SU-DHL-6 (cell line): ENCODE measurements around the gene PACS2.
"Not testable (repeated sequence)": the region's sequence is repeated elsewhere in the genome, so short reads cannot be mapped to it uniquely, and the experiment has no call there.

Experiments used
- H2AFZ ChIP-seq: fragments of 200-600 bp; sonication (generic); 2 replicates; pipeline ENCODE4 v1.6.1; 2014; ENCODE audit warnings: low read depth, mild to moderate bottlenecking, moderate library complexity, mixed read lengths, antibody characterized with exemption, low read length; ENCODE audit not compliant: severe bottlenecking
- H3F3A ChIP-seq: fragments of 200-600 bp; shearing (Covaris generic); 2 replicates; pipeline ENCODE4 v1.6.0; 2016; ENCODE audit warnings: antibody characterized with exemption, mild to moderate bottlenecking; ENCODE audit not compliant: insufficient read depth
- H3K27ac ChIP-seq: fragments of 200-600 bp; sonication (generic); 2 replicates; pipeline ENCODE4 v1.5.1; 2016; ENCODE audit warnings: low read depth, mild to moderate bottlenecking, low read length, moderate library complexity, mixed read lengths
- H3K27me3 ChIP-seq: fragments of 200-600 bp; sonication (generic), shearing (Covaris generic); 2 replicates; pipeline ENCODE4 v1.6.0; 2014; ENCODE audit warnings: mild to moderate bottlenecking, low read length
- H3K36me3 ChIP-seq: fragments of 200-600 bp; sonication (generic); 2 replicates; pipeline ENCODE4 v1.6.1; 2014; ENCODE audit warnings: mild to moderate bottlenecking, low read length, mixed read lengths
- H3K4me2 ChIP-seq: fragments of 300-600, 200-600 bp; shearing (Covaris generic), sonication (generic); 2 replicates; pipeline ENCODE4 v1.6.0; 2014; ENCODE audit warnings: low read length, low read depth, mild to moderate bottlenecking; ENCODE audit not compliant: poor library complexity, severe bottlenecking
- H3K4me3 ChIP-seq: fragments of 200-600 bp; sonication (generic); 2 replicates; pipeline ENCODE4 v1.5.1; 2014; ENCODE audit warnings: antibody characterized with exemption, low read length, mild to moderate bottlenecking, mixed read lengths; ENCODE audit not compliant: insufficient read depth, poor library complexity, severe bottlenecking
- H3K79me2 ChIP-seq: fragments of 200-600 bp; sonication (generic); 2 replicates; pipeline ENCODE4 v1.6.1; 2014; ENCODE audit warnings: mild to moderate bottlenecking, low read length, moderate library complexity; ENCODE audit not compliant: insufficient read depth
- H3K9ac ChIP-seq: fragments of 200-600 bp; sonication (generic); 2 replicates; pipeline ENCODE4 v1.7.0; 2014; ENCODE audit warnings: mild to moderate bottlenecking, low read length
- H3K9me2 ChIP-seq: fragments of 200-600 bp; sonication (generic); replicated peaks from 2 replicates; pipeline ENCODE4 v1.6.1; 2014; ENCODE audit warnings: low read length; ENCODE audit not compliant: insufficient read depth
- H3K9me3 ChIP-seq: fragments of 200-600 bp; sonication (generic); 2 replicates; pipeline ENCODE4 v1.6.1; 2014; ENCODE audit warnings: low read length, mixed read lengths; ENCODE audit not compliant: insufficient read depth
- H4K20me1 ChIP-seq: fragments of 200-600 bp; sonication (generic); 2 replicates; pipeline ENCODE4 v1.6.1; 2014; ENCODE audit warnings: low read depth, mild to moderate bottlenecking, antibody characterized with exemption, low read length, moderate library complexity, mixed read lengths
- EZH2phosphoT487 ChIP-seq: fragments of 200-600 bp; sonication (generic), shearing (Covaris generic); conservative IDR thresholded peaks from 2 replicates; pipeline ENCODE4 v1.6.1; 2018; ENCODE audit warnings: mild to moderate bottlenecking, antibody characterized with exemption, low read length, moderate library complexity, mixed read lengths
- TF ChIP-seq, protein P1 (sequence below): fragments of 200-600 bp; sonication (generic); IDR thresholded peaks from one replicate; pipeline ENCODE4 v1.5.1; 2017; ENCODE audit warnings: antibody characterized with exemption, mild to moderate bottlenecking, low read length, moderate library complexity; ENCODE audit not compliant: insufficient read depth, poor library complexity, severe bottlenecking

PACS2 gene

GRCh38 chr14:105290621-105291346, 23.8 kb upstream of the PACS2 start:
- TF ChIP-seq EZH2phosphoT487, result no peak
- TF ChIP-seq, protein P1, sequence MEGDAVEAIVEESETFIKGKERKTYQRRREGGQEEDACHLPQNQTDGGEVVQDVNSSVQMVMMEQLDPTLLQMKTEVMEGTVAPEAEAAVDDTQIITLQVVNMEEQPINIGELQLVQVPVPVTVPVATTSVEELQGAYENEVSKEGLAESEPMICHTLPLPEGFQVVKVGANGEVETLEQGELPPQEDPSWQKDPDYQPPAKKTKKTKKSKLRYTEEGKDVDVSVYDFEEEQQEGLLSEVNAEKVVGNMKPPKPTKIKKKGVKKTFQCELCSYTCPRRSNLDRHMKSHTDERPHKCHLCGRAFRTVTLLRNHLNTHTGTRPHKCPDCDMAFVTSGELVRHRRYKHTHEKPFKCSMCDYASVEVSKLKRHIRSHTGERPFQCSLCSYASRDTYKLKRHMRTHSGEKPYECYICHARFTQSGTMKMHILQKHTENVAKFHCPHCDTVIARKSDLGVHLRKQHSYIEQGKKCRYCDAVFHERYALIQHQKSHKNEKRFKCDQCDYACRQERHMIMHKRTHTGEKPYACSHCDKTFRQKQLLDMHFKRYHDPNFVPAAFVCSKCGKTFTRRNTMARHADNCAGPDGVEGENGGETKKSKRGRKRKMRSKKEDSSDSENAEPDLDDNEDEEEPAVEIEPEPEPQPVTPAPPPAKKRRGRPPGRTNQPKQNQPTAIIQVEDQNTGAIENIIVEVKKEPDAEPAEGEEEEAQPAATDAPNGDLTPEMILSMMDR, result no peak
- Histone ChIP-seq H3K79me2 (no peaks in the 10 kb centered on the region), H3K4me3 (no peak overlapping the region), H3K36me3 (no peaks in the 10 kb centered on the region), H3K9ac (no peak overlapping the region), H3K9me3 (no peaks in the 10 kb centered on the region), H3K27ac (no peak overlapping the region), H3K27me3 (no peaks in the 10 kb centered on the region), H3K9me2 (no peaks in the 10 kb centered on the region), H3F3A (no peaks in the 10 kb centered on the region), H2AFZ (no peak overlapping the region), H3K4me2 (no peak overlapping the region), H4K20me1 (no peaks in the 10 kb centered on the region; the same call in 1 of the 2 replicates)

DNA sequence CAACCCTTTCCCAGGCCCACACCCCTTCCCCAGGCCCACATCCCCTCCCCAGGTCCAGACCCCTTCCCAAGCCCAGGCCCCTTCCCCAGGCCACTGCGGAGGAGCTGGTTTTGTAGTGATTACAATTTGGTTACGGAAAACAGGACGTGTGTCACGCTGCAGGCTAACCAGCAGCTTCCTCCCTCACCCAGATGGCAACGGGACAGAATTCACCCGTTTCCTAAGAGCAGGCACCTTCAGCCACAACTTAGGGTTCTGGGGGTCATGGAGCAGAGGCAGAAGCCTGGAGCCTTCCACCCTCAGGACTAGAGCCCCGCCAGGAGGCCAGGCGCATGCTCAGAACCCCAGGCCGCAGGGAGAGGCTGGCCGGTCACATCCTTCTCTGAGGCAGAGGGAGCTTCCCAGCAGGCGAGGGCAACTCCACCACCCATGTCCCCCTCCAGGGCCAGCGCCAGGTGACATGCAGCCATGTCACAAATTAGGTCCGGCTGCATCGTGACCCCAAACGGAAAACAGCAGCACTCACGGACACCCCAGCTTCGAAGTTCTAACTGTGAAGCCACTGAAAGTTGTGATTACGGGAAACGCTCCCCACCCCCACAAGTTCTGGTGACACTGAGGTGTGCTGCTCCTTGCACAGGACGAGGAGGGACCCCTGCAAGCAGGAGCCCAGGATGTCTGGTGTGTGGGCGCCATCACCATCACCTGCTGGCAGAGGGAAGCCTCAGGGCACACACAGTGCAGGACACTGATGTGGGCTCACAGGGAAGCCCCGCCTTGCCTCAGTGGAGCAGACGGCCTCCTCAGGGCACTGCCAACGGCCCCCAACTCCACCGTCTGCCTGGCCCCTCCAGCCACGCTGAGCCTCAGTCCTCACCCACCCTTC, 21.5 kb upstream of the PACS2 start:
- Histone ChIP-seq H3K27ac (no peak overlapping the region), H3K36me3 (no peaks in the 10 kb centered on the region), H3K4me2 (no peak overlapping the region), H2AFZ (no peak overlapping the region), H4K20me1 (no peaks in the 10 kb centered on the region), H3K9me3 (no peaks in the 10 kb centered on the region), H3K9ac (no peak overlapping the region), H3K4me3 (no peak overlapping the region), H3F3A (no peaks in the 10 kb centered on the region), H3K9me2 (no peaks in the 10 kb centered on the region), H3K27me3 (no peaks in the 10 kb centered on the region), H3K79me2 (no peaks in the 10 kb centered on the region)
- TF ChIP-seq, protein P1, result no peak
- no peak for TF ChIP-seq EZH2phosphoT487

DNA sequence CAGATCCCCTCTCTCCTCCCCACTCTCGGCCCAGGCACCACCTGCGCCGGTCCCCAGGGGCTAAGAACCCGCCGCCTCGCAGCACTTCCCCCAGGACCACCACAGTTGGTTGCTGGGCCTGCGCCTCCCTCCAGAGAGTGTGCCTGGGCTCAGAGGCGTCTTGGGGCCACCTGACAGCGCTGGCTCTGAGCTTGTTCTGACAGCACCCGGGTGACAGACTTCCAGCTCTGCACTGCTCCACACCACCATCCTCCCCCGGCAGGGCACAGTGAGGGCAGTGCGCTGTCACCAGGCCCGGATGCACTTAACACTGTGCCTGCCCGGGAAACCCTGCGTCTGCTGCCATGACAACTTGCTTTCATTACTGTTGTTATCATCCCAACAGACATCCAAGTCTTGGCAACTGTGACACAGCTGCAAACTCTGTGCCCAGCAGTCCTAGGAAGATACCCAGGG, 20.4 kb upstream of the PACS2 start:
- no peak for TF ChIP-seq EZH2phosphoT487
- TF ChIP-seq, protein P1, result no peak
- no peak overlapping the region for H3K27ac ChIP-seq
- H3K79me2 ChIP-seq, result no peaks in the 10 kb centered on the region
- no peaks in the 10 kb centered on the region for H3K9me3 ChIP-seq
- H3K9me2 ChIP-seq, result no peaks in the 10 kb centered on the region
- H4K20me1 ChIP-seq, result no peaks in the 10 kb centered on the region
- no peak overlapping the region for H2AFZ ChIP-seq
- H3K4me2 ChIP-seq, result no peak overlapping the region
- H3K36me3 ChIP-seq, result no peaks in the 10 kb centered on the region
- H3K4me3 ChIP-seq, result no peak overlapping the region
- no peaks in the 10 kb centered on the region for H3K27me3 ChIP-seq
- no peak overlapping the region for H3K9ac ChIP-seq
- no peaks in the 10 kb centered on the region for H3F3A ChIP-seq

DNA sequence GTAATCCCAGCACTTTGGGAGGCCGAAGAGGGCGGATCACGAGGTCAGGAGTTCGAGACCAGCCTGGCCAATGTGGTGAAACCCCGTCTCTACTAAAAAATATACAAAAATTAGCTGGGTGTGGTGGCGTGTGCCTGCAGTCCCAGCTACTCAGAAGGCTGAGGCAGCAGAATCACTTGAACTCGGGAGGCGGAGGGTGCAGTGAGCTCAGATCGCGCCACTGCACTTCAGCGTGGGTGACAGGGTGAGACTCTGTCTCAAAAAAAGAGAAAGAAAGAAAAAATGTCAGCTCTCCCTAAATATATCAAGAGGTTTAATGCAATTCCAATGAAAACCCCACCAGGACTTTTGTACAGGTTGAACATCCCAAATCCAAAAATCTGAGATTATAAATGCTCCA, 17.2 kb upstream of the PACS2 start:
- not testable (repeated sequence) for H3K79me2 ChIP-seq, H3K9me2 ChIP-seq, H3K36me3 ChIP-seq, H2AFZ ChIP-seq, H3F3A ChIP-seq, H3K27ac ChIP-seq, H3K9ac ChIP-seq, H4K20me1 ChIP-seq, H3K9me3 ChIP-seq, H3K27me3 ChIP-seq, H3K4me2 ChIP-seq, H3K4me3 ChIP-seq
